Large intestine (tissue), 3 donors: Measurements from ENCODE around the gene NECTIN1. TPM values are rescaled to one million over a fixed set of nuclear protein-coding genes. Genes with fewer than 3 reads are reported as not detected.

ENCODE experiments used
- DNase-seq, 2 donors: peaks; one replicate each; pipeline versions ENCODE4 v3.0.0 to v3.0.0-alpha.2; 2013
- H3K27ac ChIP-seq: one replicate; pipeline ENCODE4 v1.5.1; 2013; ENCODE audit warnings: low read length
- H3K27me3 ChIP-seq: 2 replicates; pipeline ENCODE4 v1.6.1; 2013; ENCODE audit warnings: low read length; ENCODE audit not compliant: control insufficient read depth, insufficient read depth
- H3K36me3 ChIP-seq: 2 replicates; pipeline ENCODE4 v1.6.1; 2013; ENCODE audit warnings: low read length; ENCODE audit not compliant: control insufficient read depth, insufficient read depth
- H3K4me1 ChIP-seq: one replicate; pipeline ENCODE4 v1.6.1; 2013; ENCODE audit warnings: low read length; ENCODE audit not compliant: control insufficient read depth, insufficient read depth
- H3K4me3 ChIP-seq: one replicate; pipeline ENCODE4 v1.5.1; 2013; ENCODE audit warnings: low read length
- H3K9me3 ChIP-seq: one replicate; pipeline ENCODE4 v1.6.1; 2013; ENCODE audit warnings: mild to moderate bottlenecking, low read depth, low read length, moderate library complexity; ENCODE audit not compliant: control insufficient read depth
- WGBS: methylation state at CpG from one replicate; pipeline ENCODE4 v1.1.5; 2013; ENCODE audit warnings: low lambda C conversion rate; ENCODE audit not compliant: insufficient coverage; 5-methylcytosine and 5-hydroxymethylcytosine counted together
- polyA plus RNA-seq: library from polyadenylated mRNA; unstranded; fragments of 120-200 nt; gene quantifications from one replicate; pipeline ENCODE4 v1.2.1, GENCODE V29; 2013

NECTIN1 gene
- polyA plus RNA-seq, 1 donor: 35.4 TPM

DNA sequence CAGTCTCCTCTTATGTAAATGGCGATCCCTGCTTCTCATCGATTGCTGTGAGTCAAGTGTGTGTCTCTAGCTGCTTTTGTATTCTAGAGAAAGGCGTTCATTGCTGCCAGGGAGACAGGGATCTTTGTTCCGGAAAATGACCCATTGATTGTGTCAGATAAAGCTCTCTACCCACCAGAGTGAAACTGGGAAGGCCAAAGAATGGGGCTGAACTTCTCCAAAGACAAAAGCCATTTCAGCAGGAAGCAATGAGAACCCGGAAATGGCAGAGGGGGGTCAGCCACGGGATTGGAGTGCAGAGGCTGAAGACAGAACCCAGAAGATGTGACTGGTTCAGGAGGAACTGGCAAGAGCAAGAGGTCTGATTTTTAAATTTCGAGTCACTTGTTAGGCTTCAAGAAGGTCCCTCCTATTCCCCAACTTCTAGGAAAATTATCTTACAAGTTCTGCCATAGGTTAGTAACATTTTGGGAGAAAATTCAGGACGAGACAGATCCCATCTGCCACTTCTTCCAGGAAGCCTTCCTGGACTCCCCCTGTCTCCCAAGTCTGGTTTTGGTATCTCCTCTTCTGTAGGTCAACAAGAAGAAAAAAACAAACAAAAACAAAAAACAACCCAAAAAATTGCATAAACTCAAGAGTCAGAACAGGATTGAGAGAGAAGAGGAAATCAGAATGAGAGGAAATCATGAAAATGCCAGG lies 110.6 kb downstream of the NECTIN1 start:
- peaks cover 10% of the 10 kb centered on the region for H3K27me3 ChIP-seq
- peak in 1 of 2 donors; percentile 8 for DNase-seq
- WGBS: 100% methylated on average over 1 of the region's 8 CpGs
- H3K27ac ChIP-seq: no peak overlapping the region
- H3K36me3 ChIP-seq: no peaks in the 10 kb centered on the region
- H3K9me3 ChIP-seq: no peaks in the 10 kb centered on the region
- H3K4me1 ChIP-seq: no peaks in the 10 kb centered on the region
- H3K4me3 ChIP-seq: no peak overlapping the region

GRCh38 chr11:119617340-119617713 lies 111.7 kb downstream of the NECTIN1 start:
- Histone ChIP-seq H3K36me3 (no peaks in the 10 kb centered on the region), H3K27ac (no peak overlapping the region), H3K9me3 (no peaks in the 10 kb centered on the region), H3K27me3 (peaks cover 14% of the 10 kb centered on the region), H3K4me3 (no peak overlapping the region), H3K4me1 (no peaks in the 10 kb centered on the region)
- WGBS: no CpG with 5 or more reads among the region's 13 CpGs
- DNase-seq: no peak

DNA sequence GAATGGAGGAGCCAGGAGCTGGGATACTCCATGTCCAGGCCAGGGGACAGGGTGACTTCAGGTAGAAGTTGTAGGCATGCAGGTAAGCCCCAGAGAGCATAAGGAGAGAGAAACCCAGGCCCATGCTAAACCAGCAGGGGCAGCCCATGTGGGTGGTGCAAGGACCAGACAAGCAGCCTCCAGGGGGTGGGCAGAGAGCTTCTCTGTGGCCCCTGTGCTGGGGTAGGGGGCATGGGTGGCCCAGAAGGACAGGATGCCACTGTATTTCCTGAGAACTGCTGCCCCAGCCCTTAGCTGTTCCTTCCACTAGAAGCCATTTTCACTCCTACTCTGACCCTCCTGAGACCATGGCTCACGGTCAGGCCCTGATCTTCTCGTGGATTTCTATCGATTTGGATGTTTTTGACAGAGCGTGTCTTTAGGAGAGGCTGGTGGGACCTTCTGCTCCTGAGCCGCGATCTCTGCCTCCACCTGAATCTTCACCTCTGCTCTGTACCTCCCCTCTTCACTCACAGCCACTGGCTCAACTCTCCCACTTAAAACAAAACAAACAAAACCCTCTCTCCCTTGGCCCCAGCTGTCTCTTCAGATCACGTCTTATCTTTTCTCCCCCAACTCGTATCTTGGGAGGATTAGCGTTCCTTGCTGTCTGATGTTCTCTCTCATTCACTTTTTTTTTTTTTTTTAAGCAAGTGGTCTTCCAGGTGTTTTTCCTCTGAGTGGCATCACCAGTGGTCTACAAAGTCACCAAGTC lies 112.2 kb downstream of the NECTIN1 start:
- no peaks in the 10 kb centered on the region for H3K4me1 ChIP-seq
- peaks cover 14% of the 10 kb centered on the region for H3K27me3 ChIP-seq
- no peaks in the 10 kb centered on the region for H3K9me3 ChIP-seq
- no peak for DNase-seq
- no peak overlapping the region for H3K27ac ChIP-seq
- no peak overlapping the region for H3K4me3 ChIP-seq
- 10% methylated on average over 3 of the region's 9 CpGs for WGBS
- no peaks in the 10 kb centered on the region for H3K36me3 ChIP-seq

DNA sequence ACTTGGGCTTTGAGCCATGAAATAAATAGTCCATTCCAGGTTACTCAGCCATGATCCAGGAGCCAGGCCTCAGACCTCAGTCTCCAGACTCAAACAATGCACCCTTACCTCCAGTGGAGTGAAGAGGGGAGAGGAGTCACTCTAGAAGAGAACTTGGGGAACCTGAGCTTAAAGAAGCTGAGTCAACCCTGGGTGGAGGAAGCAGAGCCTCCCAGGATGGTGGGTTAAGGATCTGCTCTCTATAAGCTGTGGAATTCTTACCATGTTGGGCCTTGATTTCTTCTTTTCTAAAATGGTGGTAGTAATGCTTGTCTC lies 113.2 kb downstream of the NECTIN1 start:
- no peak for DNase-seq
- Histone ChIP-seq H3K27me3 (peaks cover 17% of the 10 kb centered on the region), H3K9me3 (no peaks in the 10 kb centered on the region), H3K4me1 (no peaks in the 10 kb centered on the region), H3K36me3 (no peaks in the 10 kb centered on the region), H3K4me3 (no peak overlapping the region), H3K27ac (no peak overlapping the region)

GRCh38 chr11:119615003-119615881 lies 113.8 kb downstream of the NECTIN1 start:
- no peaks in the 10 kb centered on the region for H3K4me1 ChIP-seq
- WGBS: no CpG with 5 or more reads among the region's 9 CpGs
- H3K4me3 ChIP-seq: no peak overlapping the region
- H3K36me3 ChIP-seq: no peaks in the 10 kb centered on the region
- H3K9me3 ChIP-seq: no peaks in the 10 kb centered on the region
- H3K27ac ChIP-seq: no peak overlapping the region
- H3K27me3 ChIP-seq: peaks cover 17% of the 10 kb centered on the region
- peak; percentile 56 to 87 for DNase-seq

- Histone ChIP-seq H3K36me3 (no peaks in the 10 kb centered on the region), H3K27ac (no peak overlapping the region), H3K9me3 (no peaks in the 10 kb centered on the region), H3K27me3 (peaks cover 17% of the 10 kb centered on the region), H3K4me1 (no peaks in the 10 kb centered on the region), H3K4me3 (no peak overlapping the region)
- no peak for DNase-seq
- no CpG with 5 or more reads among the region's 6 CpGs for WGBS
These were observed 114.6 kb downstream of the NECTIN1 start for GRCh38 chr11:119614222-119615002.

DNA sequence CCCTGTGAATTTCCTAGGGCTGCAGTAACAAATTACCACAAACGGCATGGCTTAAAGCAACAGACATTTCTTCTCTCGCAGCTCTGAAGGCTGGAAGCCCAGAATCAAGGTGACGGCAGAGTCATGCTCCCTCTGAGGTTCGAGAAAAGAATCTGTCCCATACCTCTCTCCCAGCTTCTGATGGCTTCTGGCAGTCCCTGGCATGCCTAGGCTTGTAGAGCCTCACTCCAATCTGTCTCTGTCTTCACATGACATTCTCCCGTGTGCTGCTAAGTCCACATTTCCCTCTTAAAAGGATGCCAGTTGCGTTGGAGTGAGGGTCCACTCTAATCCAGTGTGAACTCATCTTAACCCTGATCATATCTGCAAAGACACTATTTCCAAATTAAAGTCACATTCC lies 116.2 kb downstream of the NECTIN1 start:
- Histone ChIP-seq H3K4me1 (no peaks in the 10 kb centered on the region), H3K36me3 (no peaks in the 10 kb centered on the region), H3K4me3 (no peak overlapping the region), H3K9me3 (no peaks in the 10 kb centered on the region), H3K27me3 (peaks cover 19% of the 10 kb centered on the region), H3K27ac (no peak overlapping the region)
- DNase-seq: no peak
- no CpG with 5 or more reads among the region's 6 CpGs for WGBS

DNA sequence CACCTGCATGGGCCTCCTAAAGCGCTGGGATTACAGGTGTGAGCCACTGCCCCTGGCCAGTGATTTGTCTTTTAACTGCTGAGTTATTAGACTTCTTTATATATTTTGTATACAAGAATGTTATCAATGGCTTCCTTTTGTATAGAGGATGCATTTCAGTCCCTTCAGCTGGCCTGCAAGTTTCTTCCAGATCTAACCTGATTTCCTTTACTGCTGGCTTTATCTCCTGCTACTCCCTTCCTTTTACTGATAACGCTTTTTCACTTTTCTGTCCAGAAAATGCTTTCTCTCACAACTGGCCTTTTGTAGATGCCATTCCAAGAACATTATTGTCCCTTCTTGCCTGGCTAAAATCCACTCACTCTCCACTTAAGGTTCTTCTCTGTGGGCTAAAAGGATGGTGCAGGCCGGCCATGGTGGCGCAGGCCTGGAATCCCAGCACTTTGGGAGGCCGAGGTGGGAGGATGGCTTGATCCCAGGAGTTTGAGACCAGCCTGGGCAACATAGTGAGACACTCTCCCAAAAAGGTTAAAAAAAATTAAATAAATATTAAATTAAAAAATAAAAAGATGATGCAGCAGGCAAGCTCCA lies 118.1 kb downstream of the NECTIN1 start:
- no peaks in the 10 kb centered on the region for H3K36me3 ChIP-seq
- peaks cover 25% of the 10 kb centered on the region for H3K27me3 ChIP-seq
- H3K4me1 ChIP-seq: no peaks in the 10 kb centered on the region
- H3K9me3 ChIP-seq: no peaks in the 10 kb centered on the region
- no peak overlapping the region for H3K4me3 ChIP-seq
- no peak overlapping the region for H3K27ac ChIP-seq
- no peak for DNase-seq
- 92% methylated on average over 2 of the region's 5 CpGs for WGBS

- no peak overlapping the region for H3K27ac ChIP-seq
- no peaks in the 10 kb centered on the region for H3K9me3 ChIP-seq
- H3K27me3 ChIP-seq: peaks cover 25% of the 10 kb centered on the region
- H3K36me3 ChIP-seq: no peaks in the 10 kb centered on the region
- no peak overlapping the region for H3K4me3 ChIP-seq
- no peaks in the 10 kb centered on the region for H3K4me1 ChIP-seq
- no CpG with 5 or more reads among the region's 4 CpGs for WGBS
- no peak for DNase-seq
These were observed 120.2 kb downstream of the NECTIN1 start for GRCh38 chr11:119608781-119609180.

- Histone ChIP-seq H3K27me3 (peaks cover 23% of the 10 kb centered on the region), H3K4me1 (no peaks in the 10 kb centered on the region), H3K27ac (no peak overlapping the region), H3K36me3 (no peaks in the 10 kb centered on the region), H3K4me3 (no peak overlapping the region), H3K9me3 (no peaks in the 10 kb centered on the region)
- 97% methylated on average over 4 of the region's 6 CpGs for WGBS
- DNase-seq: no peak
These were observed 120.8 kb downstream of the NECTIN1 start for GRCh38 chr11:119608201-119608600.
